22Rv1 (cell line): ENCODE results near the gene DSTN.
A peak's percentile ranks its signal among the peaks of the same experiment; 100 is the strongest.

Experiments
- H3K27ac ChIP-seq: fragments of 450-650 bp; 2 replicates; pipeline ENCODE4 v1.5.1; 2017
- ZFX ChIP-seq: fragments of 450-650 bp; IDR thresholded peaks from 2 replicates; pipeline ENCODE4 v1.6.1; 2017; ENCODE audit warnings: antibody characterized with exemption, borderline replicate concordance
- TF ChIP-seq, protein P1 (sequence below): fragments of 450-650 bp; IDR thresholded peaks from 2 replicates; pipeline ENCODE4 v1.5.1; 2017; ENCODE audit warnings: mild to moderate bottlenecking

DSTN gene

DNA sequence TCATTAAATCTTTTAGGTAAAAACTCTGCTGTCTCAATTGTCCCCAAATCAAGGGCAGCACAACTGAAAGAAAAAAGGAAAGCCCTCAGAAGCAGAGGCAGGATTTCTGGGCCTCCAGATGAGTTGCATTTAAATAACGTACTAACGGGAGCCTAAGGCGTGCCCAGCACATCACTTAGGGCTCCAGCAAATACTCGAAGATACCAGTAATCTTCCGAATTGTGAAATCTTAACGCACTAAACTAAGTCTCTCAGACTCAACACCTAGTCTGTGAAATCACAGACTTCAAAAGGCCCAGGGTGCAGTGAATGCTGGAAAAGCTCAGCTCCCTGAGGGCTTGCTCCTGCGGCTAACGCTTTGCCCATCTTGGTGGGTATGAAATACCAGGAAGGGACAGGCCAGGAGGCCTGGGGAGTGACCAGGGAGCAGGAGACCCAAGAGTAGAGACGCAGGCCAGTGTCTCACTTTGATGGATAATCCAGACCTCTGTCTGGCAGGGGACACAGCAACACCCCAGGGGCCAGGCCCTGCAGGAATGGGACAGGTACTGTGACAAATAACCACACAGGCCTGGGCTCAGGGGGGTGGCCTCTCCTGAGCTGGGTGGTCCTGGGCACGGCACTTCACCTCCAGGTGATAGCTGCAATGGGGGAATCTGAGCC, 75.8 kb downstream of the DSTN start:
- no peak overlapping the region for H3K27ac ChIP-seq
- TF ChIP-seq, protein P1, sequence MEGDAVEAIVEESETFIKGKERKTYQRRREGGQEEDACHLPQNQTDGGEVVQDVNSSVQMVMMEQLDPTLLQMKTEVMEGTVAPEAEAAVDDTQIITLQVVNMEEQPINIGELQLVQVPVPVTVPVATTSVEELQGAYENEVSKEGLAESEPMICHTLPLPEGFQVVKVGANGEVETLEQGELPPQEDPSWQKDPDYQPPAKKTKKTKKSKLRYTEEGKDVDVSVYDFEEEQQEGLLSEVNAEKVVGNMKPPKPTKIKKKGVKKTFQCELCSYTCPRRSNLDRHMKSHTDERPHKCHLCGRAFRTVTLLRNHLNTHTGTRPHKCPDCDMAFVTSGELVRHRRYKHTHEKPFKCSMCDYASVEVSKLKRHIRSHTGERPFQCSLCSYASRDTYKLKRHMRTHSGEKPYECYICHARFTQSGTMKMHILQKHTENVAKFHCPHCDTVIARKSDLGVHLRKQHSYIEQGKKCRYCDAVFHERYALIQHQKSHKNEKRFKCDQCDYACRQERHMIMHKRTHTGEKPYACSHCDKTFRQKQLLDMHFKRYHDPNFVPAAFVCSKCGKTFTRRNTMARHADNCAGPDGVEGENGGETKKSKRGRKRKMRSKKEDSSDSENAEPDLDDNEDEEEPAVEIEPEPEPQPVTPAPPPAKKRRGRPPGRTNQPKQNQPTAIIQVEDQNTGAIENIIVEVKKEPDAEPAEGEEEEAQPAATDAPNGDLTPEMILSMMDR = no peak
- no peak for TF ChIP-seq ZFX

GRCh38 chr20:17646209-17646960, 76.5 kb downstream of the DSTN start:
- TF ChIP-seq ZFX = no peak
- TF ChIP-seq, protein P1 = no peak
- no peak overlapping the region for H3K27ac ChIP-seq

GRCh38 chr20:17646961-17647301, 77.1 kb downstream of the DSTN start:
- no peak overlapping the region for H3K27ac ChIP-seq
- no peak for TF ChIP-seq ZFX
- TF ChIP-seq, protein P1 = no peak

- no peak for TF ChIP-seq ZFX
- TF ChIP-seq, protein P1 = no peak
Measured at GRCh38 chr20:17647391-17648314, 77.8 kb downstream of the DSTN start.

DNA sequence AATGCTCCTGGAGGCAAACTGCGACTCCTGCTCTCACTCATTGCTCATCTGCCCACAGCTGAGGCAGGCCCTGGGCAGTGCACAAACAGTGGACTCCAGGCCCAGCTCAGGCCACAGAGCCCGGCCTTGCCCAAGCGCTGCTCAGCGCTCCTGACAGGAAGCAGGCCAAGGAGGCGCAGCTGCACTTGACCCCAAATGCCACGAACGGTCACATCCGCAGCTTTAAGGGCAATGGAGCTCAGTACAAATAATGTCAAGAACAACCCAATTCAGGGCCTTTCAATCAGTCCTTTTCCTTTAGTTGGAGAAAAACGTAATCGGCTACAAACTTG, 78.4 kb downstream of the DSTN start:
- no peak overlapping the region for H3K27ac ChIP-seq
- TF ChIP-seq, protein P1 = no peak
- no peak for TF ChIP-seq ZFX

More at GRCh38 chr20:17647391-17648314, 77.8 kb downstream of the DSTN start:
- H3K27ac ChIP-seq = no peak overlapping the region

GRCh38 chr20:17648791-17649730, 79.2 kb downstream of the DSTN start:
- TF ChIP-seq, protein P1 = peak; percentile 63
- TF ChIP-seq ZFX = no peak
- H3K27ac ChIP-seq = no peak overlapping the region
